Liver (tissue), 9 donors: ENCODE measurements around the gene GPBP1. TPM values are rescaled to one million over a fixed set of nuclear protein-coding genes. Genes with fewer than 3 reads are reported as not detected.

ENCODE experiments used
- DNase-seq: peaks from one replicate; pipeline ENCODE4 v3.0.0-alpha.2; 2017; ENCODE audit warnings: low spot score
- H3K27ac ChIP-seq, 2 donors: one replicate each; pipeline ENCODE4 v1.7.0; 2013; ENCODE audit warnings: inconsistent platforms in 2 of 2, low read length in 2 of 2, control low read depth in 1 of 2, low read depth in 1 of 2, mild to moderate bottlenecking in 1 of 2
- H3K27me3 ChIP-seq, 4 donors: one replicate each; pipeline versions ENCODE4 v1.6.1 to v1.7.0; 2013; ENCODE audit warnings: low read length in 3 of 4, inconsistent platforms in 1 of 4, mild to moderate bottlenecking in 1 of 4, moderate library complexity in 1 of 4; ENCODE audit not compliant: control insufficient read depth in 4 of 4, insufficient read depth in 4 of 4
- H3K36me3 ChIP-seq, 4 donors: one replicate each; pipeline versions ENCODE4 v1.6.1 to v1.7.0; 2013; ENCODE audit warnings: low read length in 3 of 4, mild to moderate bottlenecking in 3 of 4, low read depth in 1 of 4, moderate library complexity in 1 of 4; ENCODE audit not compliant: control insufficient read depth in 4 of 4, insufficient read depth in 3 of 4
- H3K4me1 ChIP-seq, 4 donors: one replicate each; pipeline versions ENCODE4 v1.6.1 to v1.7.0; 2013; ENCODE audit warnings: low read length in 3 of 4, mild to moderate bottlenecking in 3 of 4, moderate library complexity in 1 of 4; ENCODE audit not compliant: control insufficient read depth in 4 of 4, insufficient read depth in 4 of 4
- H3K4me3 ChIP-seq, 3 donors: one replicate each; pipeline versions ENCODE4 v1.6.1 to v1.7.0; 2013; ENCODE audit warnings: low read length in 3 of 3, control low read depth in 1 of 3, low read depth in 1 of 3, mild to moderate bottlenecking in 1 of 3
- H3K9ac ChIP-seq, 2 donors: one replicate each; pipeline ENCODE4 v1.7.0; 2013; ENCODE audit warnings: low read length in 2 of 2, mild to moderate bottlenecking in 2 of 2, moderate library complexity in 2 of 2, control low read depth in 1 of 2, low read depth in 1 of 2
- H3K9me3 ChIP-seq, 4 donors: one replicate each; pipeline versions ENCODE4 v1.6.1 to v1.7.0; 2013; ENCODE audit warnings: low read length in 3 of 4; ENCODE audit not compliant: control insufficient read depth in 4 of 4
- ATF3 ChIP-seq: IDR thresholded peaks from 2 replicates; pipeline ENCODE4 v1.6.1; 2016; ENCODE audit warnings: antibody characterized with exemption
- CTCF ChIP-seq: fragments of 150-350 bp; IDR thresholded peaks from 2 replicates; pipeline ENCODE4 v1.5.1; 2017; ENCODE audit warnings: improper control_type of control experiment, low read depth, low read length; ENCODE audit not compliant: missing input control
- EGR1 ChIP-seq, 2 donors: IDR thresholded peaks; 2 replicates each; pipeline ENCODE4 v1.6.1; 2016 to 2018; ENCODE audit warnings: antibody characterized with exemption in 2 of 2, low read depth in 2 of 2
- FOXA1 ChIP-seq: IDR thresholded peaks from 2 replicates; pipeline ENCODE4 v1.6.1; 2016; ENCODE audit warnings: antibody characterized with exemption
- FOXA2 ChIP-seq: IDR thresholded peaks from 2 replicates; pipeline ENCODE4 v1.6.1; 2016; ENCODE audit warnings: antibody characterized with exemption
- GABPA ChIP-seq, 2 donors: IDR thresholded peaks in 1 of 2; conservative IDR thresholded peaks in 1 of 2; 2 replicates each; pipeline ENCODE4 v1.6.1; 2016; ENCODE audit warnings: antibody characterized with exemption in 2 of 2, mild to moderate bottlenecking in 1 of 2, moderate library complexity in 1 of 2
- HNF4A ChIP-seq, 2 donors: conservative IDR thresholded peaks; 2 replicates each; pipeline ENCODE4 v1.6.1; 2016; ENCODE audit warnings: antibody characterized with exemption in 2 of 2, mild to moderate bottlenecking in 2 of 2
- HNF4G ChIP-seq: IDR thresholded peaks from 2 replicates; pipeline ENCODE4 v1.6.1; 2016; ENCODE audit warnings: antibody characterized with exemption
- JUND ChIP-seq, 2 donors: IDR thresholded peaks; 2 replicates each; pipeline ENCODE4 v1.6.1; 2016; ENCODE audit warnings: antibody characterized with exemption in 2 of 2
- MAX ChIP-seq: IDR thresholded peaks from 2 replicates; pipeline ENCODE4 v1.6.1; 2016; ENCODE audit warnings: antibody characterized with exemption
- NR2F2 ChIP-seq: IDR thresholded peaks from 2 replicates; pipeline ENCODE4 v1.6.1; 2016; ENCODE audit warnings: antibody characterized with exemption
- RAD21 ChIP-seq, 2 donors: IDR thresholded peaks; 2 replicates each; pipeline ENCODE4 v1.6.1; 2016; ENCODE audit warnings: antibody characterized with exemption in 2 of 2, mild to moderate bottlenecking in 2 of 2
- RXRA ChIP-seq, 2 donors: IDR thresholded peaks; 2 replicates each; pipeline ENCODE4 v1.6.1; 2017 to 2018; ENCODE audit warnings: antibody characterized with exemption in 2 of 2, mild to moderate bottlenecking in 1 of 2
- TAF1 ChIP-seq: conservative IDR thresholded peaks from 2 replicates; pipeline ENCODE4 v1.6.1; 2016; ENCODE audit warnings: antibody characterized with exemption, mild to moderate bottlenecking
- YY1 ChIP-seq: IDR thresholded peaks from 2 replicates; pipeline ENCODE4 v1.6.1; 2016; ENCODE audit warnings: antibody characterized with exemption, mild to moderate bottlenecking
- whole genome bisulfite sequencing: extraction: QIAGEN DNeasy Blood & Tissue Kit; methylation state at CpG from one replicate; pipeline ENCODE4 v1.1.7; 2013; 5-methylcytosine and 5-hydroxymethylcytosine counted together
- polyA plus RNA-seq, 2 donors: library from polyadenylated mRNA; stranded (reverse) in 1 of 2; unstranded in 1 of 2; fragments of 200-250 nt in 1 of 2; fragments of >200 nt in 1 of 2; fragmentation: Nextera tagmentation in 1 of 2; extraction: Ambion mirVana in 1 of 2; gene quantifications; one replicate each; pipeline versions ENCODE4 v1.2.1 to v1.2.3, GENCODE V29; 2013 to 2015
- total RNA-seq, 2 donors: library from RNA; depleted of rRNA; stranded (reverse); fragments of >200 nt; gene quantifications; one replicate each; pipeline ENCODE4 v1.2.3, GENCODE V29; 2014
- TF ChIP-seq, protein P1 (sequence below): IDR thresholded peaks from 2 replicates; pipeline ENCODE4 v1.6.1; 2016; ENCODE audit warnings: antibody characterized with exemption, mild to moderate bottlenecking
- TF ChIP-seq, protein P2 (sequence below): IDR thresholded peaks from 2 replicates; pipeline ENCODE4 v1.6.1; 2016; ENCODE audit warnings: antibody characterized with exemption
- donor health status: healthy.
- donor health status: healthy.
- donor health status: healthy.
- donor health status: healthy.
- donor health status: healthy.

The GPBP1 gene
- total and polyA plus RNA-seq, 4 donors: 13.6 to 30.8 (median 24.6) TPM

DNA sequence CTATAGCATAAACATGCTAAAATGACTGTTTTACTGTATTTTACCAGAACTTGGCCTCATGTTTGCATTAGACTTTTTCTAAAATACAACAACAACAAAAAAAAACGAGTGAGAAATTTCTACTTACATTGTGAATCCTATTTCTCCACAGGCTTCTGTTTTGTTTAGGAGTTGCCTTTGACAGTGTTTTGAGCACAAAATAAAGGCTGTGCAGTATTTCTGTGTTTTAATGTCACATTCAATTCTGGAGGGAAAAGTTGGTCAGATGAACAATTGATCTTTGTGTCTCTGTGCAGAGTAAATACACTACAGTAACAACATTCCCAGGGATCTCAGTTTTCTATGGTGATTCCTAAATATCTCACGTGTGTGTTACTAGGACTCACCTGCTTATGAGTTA, 131.1 kb downstream of the GPBP1 start:
- no peak overlapping the region for H3K9ac ChIP-seq
- H3K27ac ChIP-seq: no peak overlapping the region
- WGBS: 70% methylated on average over 2 of the region's 2 CpGs
- H3K36me3 ChIP-seq: no peaks in the 10 kb centered on the region
- H3K9me3 ChIP-seq: peaks cover 0 to 2% (median 0%) of the 10 kb centered on the region in 4 donors
- H3K4me1 ChIP-seq: no peaks in the 10 kb centered on the region
- H3K27me3 ChIP-seq: no peaks in the 10 kb centered on the region
- TF ChIP-seq HNF4A (conservative IDR thresholded peaks at IDR 0.05): no peak
- TF ChIP-seq, protein P1, sequence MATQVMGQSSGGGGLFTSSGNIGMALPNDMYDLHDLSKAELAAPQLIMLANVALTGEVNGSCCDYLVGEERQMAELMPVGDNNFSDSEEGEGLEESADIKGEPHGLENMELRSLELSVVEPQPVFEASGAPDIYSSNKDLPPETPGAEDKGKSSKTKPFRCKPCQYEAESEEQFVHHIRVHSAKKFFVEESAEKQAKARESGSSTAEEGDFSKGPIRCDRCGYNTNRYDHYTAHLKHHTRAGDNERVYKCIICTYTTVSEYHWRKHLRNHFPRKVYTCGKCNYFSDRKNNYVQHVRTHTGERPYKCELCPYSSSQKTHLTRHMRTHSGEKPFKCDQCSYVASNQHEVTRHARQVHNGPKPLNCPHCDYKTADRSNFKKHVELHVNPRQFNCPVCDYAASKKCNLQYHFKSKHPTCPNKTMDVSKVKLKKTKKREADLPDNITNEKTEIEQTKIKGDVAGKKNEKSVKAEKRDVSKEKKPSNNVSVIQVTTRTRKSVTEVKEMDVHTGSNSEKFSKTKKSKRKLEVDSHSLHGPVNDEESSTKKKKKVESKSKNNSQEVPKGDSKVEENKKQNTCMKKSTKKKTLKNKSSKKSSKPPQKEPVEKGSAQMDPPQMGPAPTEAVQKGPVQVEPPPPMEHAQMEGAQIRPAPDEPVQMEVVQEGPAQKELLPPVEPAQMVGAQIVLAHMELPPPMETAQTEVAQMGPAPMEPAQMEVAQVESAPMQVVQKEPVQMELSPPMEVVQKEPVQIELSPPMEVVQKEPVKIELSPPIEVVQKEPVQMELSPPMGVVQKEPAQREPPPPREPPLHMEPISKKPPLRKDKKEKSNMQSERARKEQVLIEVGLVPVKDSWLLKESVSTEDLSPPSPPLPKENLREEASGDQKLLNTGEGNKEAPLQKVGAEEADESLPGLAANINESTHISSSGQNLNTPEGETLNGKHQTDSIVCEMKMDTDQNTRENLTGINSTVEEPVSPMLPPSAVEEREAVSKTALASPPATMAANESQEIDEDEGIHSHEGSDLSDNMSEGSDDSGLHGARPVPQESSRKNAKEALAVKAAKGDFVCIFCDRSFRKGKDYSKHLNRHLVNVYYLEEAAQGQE: no peak
- no peak for TF ChIP-seq EGR1 (IDR thresholded peaks at IDR 0.05; ENCODE audit: low read depth in 2 of 2)
- TF ChIP-seq JUND (IDR thresholded peaks at IDR 0.05): no peak
- TF ChIP-seq CTCF: no peak
- no peak for TF ChIP-seq YY1
- TF ChIP-seq GABPA (IDR thresholded peaks at IDR 0.05 in 1 of 2, conservative IDR thresholded peaks at IDR 0.05 in 1 of 2): no peak
- TF ChIP-seq HNF4G: no peak
- no peak for TF ChIP-seq FOXA1
- no peak for TF ChIP-seq MAX
- TF ChIP-seq RXRA (IDR thresholded peaks at IDR 0.05): no peak
- TF ChIP-seq, protein P2, sequence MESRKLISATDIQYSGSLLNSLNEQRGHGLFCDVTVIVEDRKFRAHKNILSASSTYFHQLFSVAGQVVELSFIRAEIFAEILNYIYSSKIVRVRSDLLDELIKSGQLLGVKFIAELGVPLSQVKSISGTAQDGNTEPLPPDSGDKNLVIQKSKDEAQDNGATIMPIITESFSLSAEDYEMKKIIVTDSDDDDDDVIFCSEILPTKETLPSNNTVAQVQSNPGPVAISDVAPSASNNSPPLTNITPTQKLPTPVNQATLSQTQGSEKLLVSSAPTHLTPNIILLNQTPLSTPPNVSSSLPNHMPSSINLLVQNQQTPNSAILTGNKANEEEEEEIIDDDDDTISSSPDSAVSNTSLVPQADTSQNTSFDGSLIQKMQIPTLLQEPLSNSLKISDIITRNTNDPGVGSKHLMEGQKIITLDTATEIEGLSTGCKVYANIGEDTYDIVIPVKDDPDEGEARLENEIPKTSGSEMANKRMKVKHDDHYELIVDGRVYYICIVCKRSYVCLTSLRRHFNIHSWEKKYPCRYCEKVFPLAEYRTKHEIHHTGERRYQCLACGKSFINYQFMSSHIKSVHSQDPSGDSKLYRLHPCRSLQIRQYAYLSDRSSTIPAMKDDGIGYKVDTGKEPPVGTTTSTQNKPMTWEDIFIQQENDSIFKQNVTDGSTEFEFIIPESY: no peak
- TF ChIP-seq NR2F2: no peak
- no peak for TF ChIP-seq RAD21 (IDR thresholded peaks at IDR 0.05)
- no peak for TF ChIP-seq FOXA2
- TF ChIP-seq TAF1: no peak
- DNase-seq: no peak
- no peak overlapping the region for H3K4me3 ChIP-seq

- 98% methylated on average over 2 of the region's 2 CpGs for WGBS
- Histone ChIP-seq H3K36me3 (no peaks in the 10 kb centered on the region), H3K4me3 (no peak overlapping the region), H3K27ac (no peak overlapping the region), H3K4me1 (no peaks in the 10 kb centered on the region), H3K27me3 (no peaks in the 10 kb centered on the region), H3K9ac (no peak overlapping the region), H3K9me3 (peaks cover 0 to 2% (median 0%) of the 10 kb centered on the region in 4 donors)
- no peak for DNase-seq
- TF ChIP-seq, protein P2: no peak
- no peak for TF ChIP-seq NR2F2
- no peak for TF ChIP-seq FOXA2
- TF ChIP-seq CTCF: no peak
- no peak for TF ChIP-seq RAD21 (IDR thresholded peaks at IDR 0.05)
- no peak for TF ChIP-seq ATF3
- TF ChIP-seq JUND (IDR thresholded peaks at IDR 0.05): no peak
- no peak for TF ChIP-seq RXRA (IDR thresholded peaks at IDR 0.05)
Observed at GRCh38 chr5:57306359-57306758, 132.5 kb downstream of the GPBP1 start.
